Measurements from ENCODE around the gene GNGT1.

GNGT1 gene

DNA sequence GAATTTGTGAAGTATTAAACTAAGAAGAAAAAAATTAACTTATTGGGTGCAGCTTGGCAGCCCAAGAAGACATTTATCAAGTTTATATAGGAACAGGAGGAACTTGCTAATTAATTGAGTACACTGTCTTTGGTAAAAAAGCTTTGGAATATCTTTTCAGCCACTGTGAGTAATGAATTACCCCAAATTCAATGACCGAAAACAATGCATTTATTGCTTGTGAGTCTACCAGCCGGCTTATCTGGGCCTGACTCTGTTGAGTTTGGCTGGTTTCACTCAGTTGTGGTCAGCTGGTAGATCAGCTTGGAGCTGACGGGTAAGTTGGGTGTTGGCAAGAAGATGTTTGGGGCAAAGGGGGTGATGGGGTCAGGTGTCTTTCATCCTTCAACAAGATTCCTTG, 26.8 kb downstream of the GNGT1 start:
- intact Hi-C loops (cut with DNase I) = no loop called here
- DNase-seq = no peak

DNA sequence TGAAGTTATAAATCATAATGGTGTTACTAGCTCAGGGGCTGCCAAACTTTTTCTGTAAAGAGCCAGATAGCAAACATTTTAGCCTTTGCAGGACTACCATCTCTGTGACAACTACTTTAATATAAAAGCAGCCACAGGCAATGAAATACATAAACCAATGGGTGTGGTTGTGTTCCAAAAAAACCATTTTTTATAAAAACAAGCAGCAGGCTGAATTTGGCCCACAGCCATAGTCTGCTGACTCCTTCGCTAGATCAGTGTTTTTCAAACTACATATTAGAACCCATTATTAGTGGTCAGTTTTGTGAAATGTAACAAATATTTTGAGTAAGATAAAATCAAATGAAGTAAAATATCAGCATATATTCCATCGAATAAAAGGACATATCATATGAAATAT, 28.7 kb downstream of the GNGT1 start:
- intact Hi-C loops (cut with DNase I) = no loop called here
- no peak for DNase-seq

DNA sequence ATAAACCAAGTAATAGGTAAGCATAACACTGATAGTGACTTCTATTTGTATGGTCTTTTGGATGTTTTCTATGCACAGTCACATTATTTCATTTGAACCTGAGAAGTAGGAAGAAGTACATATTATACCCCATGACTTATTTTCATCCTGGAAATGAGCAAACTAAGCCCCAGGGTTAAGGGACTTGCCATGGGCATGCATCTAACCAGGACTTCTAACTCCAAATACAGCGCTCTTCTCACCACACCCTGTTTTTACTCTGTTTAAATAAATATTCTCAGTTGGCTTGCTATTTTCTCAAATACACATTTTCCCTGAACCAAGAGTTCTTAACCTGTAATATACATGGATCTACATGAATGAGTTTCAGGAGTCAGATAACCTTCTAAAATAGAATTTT, 31.5 kb downstream of the GNGT1 start:
- no peak for DNase-seq
- intact Hi-C loops (cut with DNase I) = no loop called here

DNA sequence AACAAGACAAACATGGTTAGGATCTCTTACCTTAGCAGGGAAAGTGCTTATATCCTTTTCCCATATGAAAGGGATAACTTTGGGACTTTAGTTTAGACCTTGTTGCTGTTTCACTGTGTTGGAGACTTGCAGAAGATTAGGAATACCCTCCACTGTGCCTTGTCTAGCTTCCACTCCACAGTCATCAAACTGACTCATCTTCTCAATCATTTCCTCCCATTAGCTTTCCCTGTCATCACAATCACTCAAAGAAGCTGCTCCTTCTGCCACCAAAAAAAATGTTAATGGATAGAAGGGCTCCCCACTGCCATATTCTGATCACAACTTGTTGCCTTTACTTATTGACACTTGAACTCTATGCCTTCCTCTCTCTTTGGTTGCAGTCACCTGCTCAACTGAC, 31.9 kb downstream of the GNGT1 start:
- DNase-seq = no peak
- intact Hi-C loops (cut with DNase I) = no loop called here

DNA sequence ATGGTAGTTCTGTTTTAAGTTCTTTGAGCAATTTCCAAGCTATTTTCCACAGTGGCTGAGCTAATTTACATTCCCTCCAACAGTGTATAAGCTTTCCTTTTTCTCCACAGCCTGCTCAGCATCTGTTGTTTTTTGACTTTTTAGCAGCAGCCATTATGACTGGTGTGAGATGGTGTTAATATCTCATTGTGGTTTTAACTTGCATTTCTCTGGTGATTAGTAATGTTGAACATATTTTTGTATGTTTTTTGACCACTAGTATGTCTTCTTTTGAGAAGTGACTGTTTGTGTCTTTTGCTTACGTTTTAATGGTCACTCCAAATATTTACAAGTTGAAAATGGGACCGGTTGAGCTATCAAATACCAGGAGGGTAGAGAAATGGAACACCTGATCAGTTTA, 35.6 kb downstream of the GNGT1 start:
- no peak for DNase-seq
- intact Hi-C loops (cut with DNase I) = no loop called here

DNA sequence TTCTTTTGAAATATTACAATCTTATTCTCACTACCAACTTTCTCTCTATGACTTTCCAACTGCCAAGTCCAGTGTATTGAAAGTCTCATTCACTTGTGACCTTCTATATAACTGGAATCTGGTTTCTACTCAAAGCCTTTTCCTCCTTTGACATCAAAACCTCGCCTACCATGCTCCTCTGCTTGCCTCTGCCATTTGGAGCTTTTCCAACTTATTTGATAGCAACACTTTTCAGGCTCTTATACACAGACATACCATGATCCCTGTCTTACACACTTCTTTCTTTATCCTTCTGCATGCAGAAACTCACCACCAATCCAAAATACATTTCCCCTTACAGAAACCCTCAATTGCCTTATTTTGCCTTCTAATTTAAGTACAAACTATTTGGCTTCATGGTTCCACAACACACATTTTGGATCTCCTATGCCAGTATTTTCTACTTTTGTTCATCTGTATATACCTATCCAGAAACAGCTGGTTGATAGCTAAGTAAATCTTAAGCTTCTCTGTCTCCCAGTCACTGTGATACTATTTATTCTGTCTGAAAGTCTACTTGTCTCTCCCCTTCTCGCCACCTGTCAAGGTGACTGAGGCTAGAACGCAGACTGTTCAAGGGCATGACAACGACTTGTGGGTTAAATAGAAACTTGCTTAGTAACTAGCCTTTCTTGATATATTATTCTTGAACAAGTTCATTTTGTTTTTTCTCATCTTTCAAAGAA, 37.6 kb downstream of the GNGT1 start:
- intact Hi-C loops (cut with DNase I) = no loop called here

DNA sequence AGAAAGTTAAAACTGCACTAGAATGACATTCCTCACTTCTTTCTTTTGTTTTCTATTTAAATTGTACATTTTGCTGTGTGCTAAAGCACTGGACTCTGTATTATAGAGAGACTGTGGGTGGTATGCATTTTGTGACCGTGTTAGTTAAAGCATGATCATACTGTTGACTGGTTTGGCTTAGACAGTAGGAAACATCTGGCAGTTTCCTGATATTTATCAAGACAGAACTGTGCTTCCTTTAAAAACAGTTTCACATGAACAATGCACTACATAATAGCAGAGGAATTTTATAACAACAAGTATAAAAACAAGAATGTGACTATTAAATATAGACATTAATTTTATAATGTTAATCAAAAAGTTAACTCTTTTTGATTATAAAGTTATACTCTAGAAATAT, 38.3 kb downstream of the GNGT1 start:
- no peak for DNase-seq

More for the DNA sequence above, 37.6 kb downstream of the GNGT1 start:
- no peak for DNase-seq

DNA sequence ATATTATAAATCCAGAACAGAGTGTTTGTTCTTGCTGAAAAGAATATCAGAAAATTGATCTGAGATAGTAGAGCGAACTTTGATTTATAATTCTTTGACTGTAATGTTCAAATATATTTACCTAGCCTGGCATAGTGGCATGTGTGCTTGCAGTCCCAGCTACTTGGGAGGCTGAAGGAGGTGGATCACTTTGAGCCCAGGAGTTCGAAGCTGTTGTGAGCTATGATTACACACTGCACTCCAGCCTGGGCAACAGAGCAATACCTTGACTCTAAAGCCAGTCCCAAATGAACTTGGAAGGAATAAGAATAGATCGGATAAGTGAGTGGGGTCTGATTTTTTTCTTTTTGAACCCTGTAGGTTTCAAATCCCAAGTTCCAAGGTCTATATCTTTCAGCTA, 38.7 kb downstream of the GNGT1 start:
- intact Hi-C loops (cut with DNase I) = no loop called here
- no peak for DNase-seq

More for the DNA sequence above, 38.3 kb downstream of the GNGT1 start:
- intact Hi-C loops (cut with DNase I) = no loop called here

DNA sequence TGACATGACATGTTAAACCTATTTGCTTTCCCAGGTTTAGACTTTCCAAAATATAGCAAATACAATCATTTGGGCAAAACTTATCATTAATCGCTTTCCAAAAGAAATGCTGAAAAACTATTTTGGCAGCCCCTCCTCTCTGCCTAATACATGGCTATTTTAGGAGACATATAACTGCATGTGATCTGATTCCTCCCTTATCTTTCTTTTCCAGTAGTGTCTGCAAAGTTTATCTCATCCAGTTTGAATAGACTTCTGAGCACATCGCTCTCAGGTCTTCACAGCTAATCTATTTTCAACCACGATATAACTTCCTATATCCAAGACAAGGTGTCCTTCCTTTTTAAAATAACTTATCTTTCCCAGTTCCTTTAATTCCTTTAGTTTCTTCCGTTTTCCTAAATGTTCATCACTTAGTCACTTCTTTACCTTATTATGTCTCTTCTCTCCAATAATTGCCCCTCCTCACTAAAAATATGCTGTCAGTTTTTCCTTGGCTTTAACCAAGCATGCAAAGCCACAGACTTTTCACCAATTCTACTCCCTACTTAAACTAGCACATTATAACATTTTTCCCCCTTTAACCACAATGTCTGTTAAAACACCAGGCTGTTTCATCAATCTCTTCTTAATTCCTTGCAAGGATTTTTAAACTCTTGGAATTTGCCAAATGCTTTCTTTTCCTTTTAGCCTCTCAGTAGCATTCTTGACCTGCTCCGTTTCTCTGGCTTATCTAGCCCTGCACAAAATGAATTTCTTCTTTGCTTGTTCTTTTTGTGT, 39.6 kb downstream of the GNGT1 start:
- no peak for DNase-seq
- intact Hi-C loops (cut with DNase I) = no loop called here

DNA sequence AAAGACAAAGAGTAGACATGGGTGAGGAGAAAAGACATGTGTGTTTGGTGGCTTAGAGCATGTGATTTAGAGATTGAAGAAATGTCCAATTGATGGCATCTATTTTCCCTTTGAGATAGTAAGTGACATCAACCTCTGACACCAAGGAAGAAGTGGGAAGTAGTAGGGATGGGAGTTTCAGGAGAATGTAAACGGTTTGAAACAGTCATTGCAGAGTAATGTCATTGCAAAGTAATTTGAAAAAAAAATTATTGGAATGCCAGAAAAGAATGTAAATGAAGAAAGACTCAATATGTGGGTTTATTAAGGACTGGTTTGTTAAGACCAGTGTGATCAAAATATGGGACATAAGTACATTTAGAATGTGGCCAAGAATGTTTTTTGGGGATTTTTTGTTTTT, 41.7 kb downstream of the GNGT1 start:
- intact Hi-C loops (cut with DNase I) = no loop called here
- no peak for DNase-seq

DNA sequence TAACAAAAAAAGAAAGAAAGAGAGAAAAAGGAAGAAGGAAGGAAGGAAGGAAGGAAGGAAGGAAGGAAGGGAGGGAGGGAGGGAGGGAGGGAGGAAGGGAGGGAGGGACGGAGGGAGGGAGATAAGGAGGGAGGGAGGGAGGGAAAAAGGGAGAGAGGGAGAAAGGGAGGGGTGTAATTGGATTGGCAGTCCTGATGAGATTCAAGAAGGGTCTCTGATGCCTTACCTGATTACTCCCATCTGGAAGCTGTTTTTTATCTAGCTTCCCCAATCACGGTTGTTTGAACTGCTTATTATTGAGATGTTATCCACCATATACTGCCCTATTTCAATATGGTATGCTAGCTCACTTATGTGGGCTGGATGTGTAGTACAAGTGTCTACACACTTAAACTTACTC, 42.5 kb downstream of the GNGT1 start:
- intact Hi-C loops (cut with DNase I) = no loop called here
- no peak for DNase-seq

DNA sequence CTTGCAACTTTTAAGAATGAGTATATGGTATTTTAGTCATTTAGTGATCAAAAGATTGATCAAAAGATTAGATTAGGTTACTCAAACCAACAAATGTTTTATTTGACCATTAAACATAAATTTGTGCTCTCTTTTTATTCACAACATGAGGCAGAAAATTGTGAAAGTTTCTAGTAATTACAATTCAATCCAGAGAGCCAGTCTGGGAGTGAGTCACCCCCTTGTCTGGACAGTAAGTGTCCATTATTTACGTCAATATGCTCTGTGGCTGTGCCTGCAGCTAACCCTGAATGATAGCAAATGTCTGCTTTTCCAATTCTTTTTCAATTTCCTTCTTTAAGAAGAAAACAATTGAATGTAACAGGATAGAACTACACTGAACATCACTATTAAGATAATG, 43.1 kb downstream of the GNGT1 start:
- DNase-seq = no peak
- intact Hi-C loops (cut with DNase I) = no loop called here

DNA sequence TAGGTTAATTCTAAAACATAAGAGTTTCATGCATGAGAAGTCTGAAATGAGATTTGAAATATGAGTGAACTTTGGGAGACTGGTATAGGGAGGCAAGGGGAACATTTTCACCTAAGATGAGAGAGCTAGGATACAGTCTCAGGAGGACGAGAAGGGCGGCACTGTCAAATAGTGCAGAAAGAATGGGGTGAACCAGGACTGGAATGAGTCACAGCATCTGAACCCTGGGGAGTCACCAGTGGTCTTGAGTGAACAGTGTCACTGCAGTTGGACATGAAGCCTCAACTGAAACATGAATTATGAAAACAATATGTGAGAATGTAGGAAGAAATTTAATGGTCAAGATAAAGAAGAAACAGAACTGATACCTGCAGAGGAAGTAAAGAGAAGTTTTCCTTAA, 48.9 kb downstream of the GNGT1 start:
- no peak for DNase-seq
- intact Hi-C loops (cut with DNase I) = no loop called here

DNA sequence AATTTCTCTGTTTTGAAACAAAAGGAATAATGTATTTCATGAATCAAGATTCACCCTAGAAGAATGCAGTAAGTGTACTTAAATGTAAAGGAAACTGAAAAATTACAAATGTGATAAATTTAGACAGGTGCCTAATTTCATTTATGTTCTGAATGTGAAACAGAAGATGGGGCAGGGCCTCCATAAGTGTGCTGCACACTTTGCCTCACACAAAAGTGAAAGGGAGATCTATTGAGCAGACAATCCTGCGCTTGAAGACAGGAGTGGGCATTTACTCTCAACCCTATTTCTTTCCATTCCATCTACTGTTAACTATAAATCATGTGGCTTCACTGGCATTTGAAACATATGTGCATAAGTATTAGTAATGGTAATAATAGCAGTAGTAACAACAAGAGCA, 51.4 kb downstream of the GNGT1 start:
- no peak for DNase-seq
- intact Hi-C loops (cut with DNase I) = no loop called here

DNA sequence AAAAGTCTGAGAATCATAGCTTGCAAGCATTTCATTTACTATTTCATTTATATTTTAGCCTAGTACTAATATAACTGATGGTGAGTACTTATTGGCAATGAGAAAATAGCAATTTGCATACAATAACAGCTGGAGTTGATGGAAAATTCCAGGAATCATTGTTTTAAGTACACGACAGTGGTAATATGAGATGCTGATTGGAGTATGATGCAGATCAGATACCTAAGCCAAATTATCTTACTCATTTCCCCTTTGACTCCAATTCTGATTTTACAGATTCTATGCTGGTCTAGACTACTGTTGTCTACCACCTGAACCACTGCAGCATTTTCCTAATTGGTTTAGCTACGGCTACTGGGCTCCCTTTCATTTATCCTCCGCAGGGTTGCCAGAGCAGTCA, 51.8 kb downstream of the GNGT1 start:
- intact Hi-C loops (cut with DNase I) = no loop called here
- no peak for DNase-seq

DNA sequence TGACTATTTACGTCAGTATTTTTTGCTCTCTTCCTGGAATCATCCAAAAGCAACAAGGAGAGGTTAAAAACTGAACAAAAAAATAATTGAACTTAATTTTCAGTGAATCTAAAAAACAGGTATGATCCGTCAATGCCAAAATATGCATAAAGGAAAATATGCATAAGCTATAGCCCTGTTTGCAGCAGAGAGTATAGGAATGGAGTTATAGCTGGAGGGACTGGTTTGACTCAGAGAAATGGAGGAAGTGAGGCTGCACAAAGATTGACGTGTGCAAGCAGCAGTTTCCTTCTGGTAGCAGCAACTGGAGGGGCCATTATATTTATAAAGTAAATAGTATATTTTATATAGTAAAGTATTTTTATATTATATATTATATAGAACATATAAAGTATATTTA, 52.3 kb downstream of the GNGT1 start:
- intact Hi-C loops (cut with DNase I) = no loop called here
- DNase-seq = no peak

All from head of caudate nucleus (tissue), 42 donors.